Tongue (tissue), 2 donors: ENCODE data around the gene TAOK3. TPM values are rescaled to one million over a fixed set of nuclear protein-coding genes. Genes with fewer than 3 reads are reported as not detected.
"Not testable (repeated sequence)": the region's sequence is repeated elsewhere in the genome, so short reads cannot be mapped to it uniquely, and the experiment has no call there.

Experiments used
- DNase-seq: peaks from one replicate; pipeline ENCODE4 v3.0.0-alpha.2; 2015
- total RNA-seq: library from RNA; depleted of rRNA; stranded (reverse); fragments of >200 nt; gene quantifications from one replicate; pipeline ENCODE4 v1.2.3, GENCODE V29; 2014

Gene TAOK3
- total RNA-seq, 1 donor from 2014 or later = 28.9 TPM

DNA sequence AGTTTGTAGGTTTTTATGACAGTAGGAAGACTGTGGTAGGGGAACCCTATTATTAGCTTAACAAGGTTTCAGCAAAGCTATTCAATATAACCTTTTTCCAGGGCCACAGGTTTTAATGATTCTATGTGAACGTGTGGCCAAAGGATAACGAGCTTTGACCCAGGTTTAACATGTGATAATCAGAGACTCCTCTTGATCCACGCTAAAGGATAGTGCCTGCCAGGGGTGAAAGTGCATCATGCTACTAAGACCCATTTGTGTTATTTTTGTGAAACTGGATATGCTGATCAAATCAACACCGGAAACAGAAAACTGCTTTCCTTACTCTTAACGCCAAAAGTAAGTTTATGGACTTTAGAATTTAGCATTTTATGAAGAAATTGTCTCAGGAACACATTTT, 909 bp upstream of the TAOK3 start:
- DNase-seq = no peak

DNA sequence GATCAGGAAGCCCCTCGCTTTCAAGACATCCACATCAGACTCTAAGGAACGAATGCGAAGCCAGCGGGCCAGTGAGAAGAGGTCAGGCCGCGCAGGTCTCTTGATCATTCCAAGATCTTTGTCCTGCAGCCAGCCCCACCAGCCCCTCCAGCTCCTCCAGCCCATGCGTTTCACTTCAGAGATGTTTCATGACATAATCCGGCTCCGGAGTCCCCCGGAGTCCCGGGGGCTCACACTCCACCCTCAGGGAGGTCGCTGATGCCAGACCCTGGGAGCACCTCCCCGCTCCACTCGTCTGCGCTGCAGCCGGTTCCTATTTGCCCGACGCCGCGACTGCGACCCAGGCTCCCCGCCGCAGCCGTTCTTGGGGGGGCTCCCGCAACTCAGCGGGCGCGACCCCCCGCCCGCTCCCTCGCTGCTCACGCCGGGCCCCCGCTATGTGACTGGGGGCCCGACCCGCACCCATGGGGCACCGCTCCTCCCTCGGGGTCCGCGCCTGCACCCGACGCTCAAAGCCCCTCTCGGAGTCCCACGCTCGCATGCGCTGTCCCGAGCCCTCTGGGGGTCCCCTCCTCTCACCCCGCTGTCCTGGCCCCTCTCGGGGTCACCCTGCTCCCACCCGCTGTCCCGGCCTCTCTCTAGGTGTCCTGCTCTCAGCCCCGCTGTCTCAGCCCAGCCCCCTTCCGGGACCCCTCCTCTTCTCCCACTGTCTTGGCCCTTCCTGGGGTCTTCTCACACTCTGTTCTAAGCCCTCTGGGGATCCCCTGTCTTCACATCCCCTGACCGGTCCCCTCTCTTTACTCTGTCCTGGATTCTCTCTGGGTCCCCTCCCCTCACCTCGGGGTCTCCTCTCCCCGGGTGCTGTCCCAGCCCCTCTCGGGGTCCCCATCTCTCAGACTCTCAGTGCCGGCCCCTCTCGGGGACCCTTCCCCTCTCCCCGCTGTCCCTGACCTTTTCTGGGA, 1.1 kb downstream of the TAOK3 start:
- peak; percentile 15 for DNase-seq

DNA sequence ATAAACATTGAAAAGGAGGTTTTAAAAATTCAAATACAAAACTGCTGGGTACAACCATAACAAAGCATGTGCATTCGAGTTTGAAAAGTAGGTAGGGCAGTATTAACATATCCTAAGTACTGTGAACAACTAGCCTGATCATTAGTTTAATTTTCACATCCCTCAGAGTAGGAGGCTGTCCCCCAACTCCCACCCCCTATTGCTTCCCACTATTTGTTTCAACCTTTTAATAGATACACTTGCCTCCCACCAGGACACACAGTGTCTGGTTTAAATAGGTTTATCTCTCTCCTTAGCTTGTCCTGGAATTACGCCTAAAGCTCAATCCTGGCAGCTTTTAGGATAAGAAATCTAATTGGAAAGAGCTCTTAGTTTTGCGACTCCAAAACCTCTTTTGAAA, 2.1 kb downstream of the TAOK3 start:
- DNase-seq = no peak

DNA sequence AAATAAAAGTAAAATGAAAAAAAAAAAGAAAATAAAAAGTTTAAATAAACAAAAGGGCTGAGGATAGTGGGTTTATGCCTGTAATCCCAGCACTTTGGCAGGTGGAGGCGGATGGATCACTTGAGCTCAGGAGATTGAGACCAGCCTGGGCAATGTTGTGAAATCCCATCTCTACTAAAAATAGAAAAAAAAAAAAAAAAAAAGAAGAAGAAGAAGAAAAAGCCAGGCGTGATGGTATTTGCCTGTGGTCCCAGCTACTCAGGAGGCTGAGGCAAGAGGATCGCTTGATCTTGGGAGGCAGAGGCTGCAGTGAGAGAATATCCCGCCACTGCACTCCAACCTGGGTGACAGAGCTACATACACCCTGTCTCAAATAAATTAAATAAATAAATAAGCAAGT, 3.9 kb downstream of the TAOK3 start:
- no peak for DNase-seq

DNA sequence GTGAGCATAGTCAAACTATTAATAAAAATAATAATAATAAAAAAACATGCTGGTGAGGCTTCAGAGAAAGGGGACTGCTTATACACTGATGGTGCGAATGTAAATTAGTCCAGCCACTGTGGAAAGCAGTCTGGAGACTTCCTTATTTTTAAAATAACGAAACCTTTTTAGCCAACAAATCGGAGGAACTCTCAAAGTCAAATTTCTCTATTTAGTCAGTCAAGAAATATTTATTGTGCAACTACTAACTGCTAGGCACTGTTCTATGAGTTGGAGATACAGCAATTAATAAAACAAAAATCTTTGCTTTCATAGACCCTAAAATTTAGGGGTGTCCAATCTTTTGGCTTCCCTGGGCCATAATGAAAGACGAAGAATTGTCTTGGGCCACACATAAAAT, 10.8 kb downstream of the TAOK3 start:
- DNase-seq = no peak

DNA sequence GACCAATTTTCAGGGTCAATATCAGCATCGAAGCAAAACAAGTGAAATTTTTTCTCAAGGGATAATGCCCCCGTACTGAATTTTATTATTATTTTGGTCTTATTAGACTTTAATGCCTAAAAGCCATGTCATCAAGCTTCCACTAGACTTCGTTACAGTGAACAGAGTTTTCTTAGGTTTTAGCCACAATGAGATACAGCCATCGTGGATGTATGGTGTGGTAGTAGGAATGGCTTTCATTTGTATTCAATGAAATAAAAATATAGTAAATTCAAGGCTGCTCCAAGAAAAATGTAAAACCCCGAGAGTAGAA, 11.7 kb downstream of the TAOK3 start:
- no peak for DNase-seq

DNA sequence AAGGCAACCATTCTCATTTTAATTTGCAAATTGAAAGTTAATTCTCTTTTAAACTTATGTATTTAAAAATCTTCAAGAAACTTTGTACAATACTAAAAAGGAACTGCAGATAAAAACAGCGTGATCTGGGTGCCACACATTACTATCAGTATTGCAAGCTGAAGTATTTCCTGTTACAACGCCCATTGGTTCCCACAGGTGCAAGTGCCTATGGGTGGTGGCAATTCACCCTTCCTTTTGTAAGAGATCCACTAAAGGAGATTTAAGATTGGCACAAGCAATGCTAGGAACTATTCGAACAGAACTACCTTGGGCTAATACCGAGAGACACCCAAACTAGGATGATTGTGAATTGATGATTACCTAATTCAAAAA, 13.2 kb downstream of the TAOK3 start:
- DNase-seq = no peak

DNA sequence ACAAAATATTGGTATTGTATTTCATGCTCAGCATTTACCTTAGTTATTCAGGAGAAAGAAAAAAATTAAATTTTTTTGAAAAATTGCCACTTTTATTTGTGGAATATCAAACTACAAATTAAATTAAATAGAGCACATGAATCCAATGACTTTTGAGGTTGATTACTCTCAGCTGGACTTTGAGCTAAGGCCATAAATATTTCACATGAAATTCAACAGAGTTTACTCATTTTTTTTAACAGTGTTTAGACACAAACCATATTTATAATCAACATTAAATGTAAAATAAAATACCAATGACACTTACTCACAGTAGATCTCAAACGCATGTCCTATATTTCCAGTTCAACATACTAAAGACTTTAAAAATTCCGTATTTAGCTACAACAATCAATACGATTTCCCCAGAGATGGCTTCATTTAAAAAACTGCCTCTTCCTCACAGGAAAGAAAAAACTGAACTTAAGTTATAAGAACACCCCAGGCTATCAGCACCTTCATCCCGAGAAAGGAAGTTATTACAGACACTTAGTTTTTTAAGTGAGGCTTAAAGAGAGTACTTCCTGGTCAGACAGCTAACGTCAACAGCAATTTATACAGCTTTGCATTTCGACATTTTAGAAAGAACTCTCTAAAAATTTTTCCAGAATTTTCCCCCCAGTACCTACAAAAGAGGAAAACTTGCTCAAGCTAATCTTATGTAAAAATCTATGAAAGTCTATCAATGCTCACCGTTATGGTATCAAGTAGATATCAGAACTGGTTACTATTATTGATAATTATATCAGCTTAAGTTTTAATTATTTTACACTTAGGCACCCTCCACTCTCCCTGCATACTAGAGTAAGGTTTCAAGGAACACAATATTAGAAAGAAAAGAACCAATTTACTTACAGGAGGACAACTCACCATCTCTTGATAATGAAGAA, 13.8 kb downstream of the TAOK3 start:
- DNase-seq = no peak

DNA sequence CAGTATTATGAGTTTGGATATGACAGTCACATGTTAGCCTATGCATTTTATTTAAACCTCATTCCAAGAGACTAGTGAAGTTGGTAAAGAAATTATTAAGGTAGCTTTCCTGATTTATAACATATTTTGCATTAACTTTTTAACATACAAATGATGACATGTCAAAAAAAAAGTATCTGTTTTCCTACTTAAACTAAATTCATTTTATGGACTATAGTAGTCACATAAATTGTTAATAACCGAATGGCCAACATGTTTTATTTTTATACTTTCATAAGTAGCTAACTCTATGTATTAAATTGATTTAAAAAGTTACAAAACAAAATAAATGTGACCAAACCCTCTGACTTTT, 14.7 kb downstream of the TAOK3 start:
- DNase-seq = no peak

DNA sequence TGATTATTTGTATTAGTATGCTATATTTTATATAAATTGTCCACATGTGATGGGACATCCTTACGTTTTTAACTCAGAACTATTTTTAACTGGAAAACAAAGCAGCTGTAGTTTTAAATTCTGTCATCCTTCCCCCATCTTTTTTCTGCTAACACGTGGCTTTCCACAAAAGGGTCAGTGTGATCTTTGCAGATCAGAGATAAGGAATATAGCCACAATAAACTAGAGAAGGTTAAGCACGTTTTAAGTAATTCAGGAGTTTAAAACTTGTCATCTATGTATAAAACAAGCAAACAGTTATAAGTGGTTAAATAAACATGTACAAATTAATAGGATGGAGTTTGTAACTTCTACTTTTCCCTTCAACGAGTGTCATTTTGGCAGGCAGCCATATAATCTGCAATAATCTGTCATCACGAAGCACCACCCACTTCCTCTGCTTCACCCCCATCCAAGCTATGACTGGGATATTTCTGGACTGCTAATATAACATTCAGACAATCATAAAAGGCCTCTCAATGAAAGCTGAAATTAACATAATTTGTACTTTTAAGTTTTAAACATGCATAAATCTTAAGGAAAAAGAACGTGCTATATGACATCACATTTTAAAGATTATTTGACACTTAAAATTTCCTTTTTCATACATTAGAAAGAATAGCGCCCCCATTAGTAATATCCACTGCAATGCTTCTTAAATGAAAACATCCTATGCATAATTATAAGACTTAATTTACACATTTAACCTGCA, 15.3 kb downstream of the TAOK3 start:
- DNase-seq = peak; percentile 37

DNA sequence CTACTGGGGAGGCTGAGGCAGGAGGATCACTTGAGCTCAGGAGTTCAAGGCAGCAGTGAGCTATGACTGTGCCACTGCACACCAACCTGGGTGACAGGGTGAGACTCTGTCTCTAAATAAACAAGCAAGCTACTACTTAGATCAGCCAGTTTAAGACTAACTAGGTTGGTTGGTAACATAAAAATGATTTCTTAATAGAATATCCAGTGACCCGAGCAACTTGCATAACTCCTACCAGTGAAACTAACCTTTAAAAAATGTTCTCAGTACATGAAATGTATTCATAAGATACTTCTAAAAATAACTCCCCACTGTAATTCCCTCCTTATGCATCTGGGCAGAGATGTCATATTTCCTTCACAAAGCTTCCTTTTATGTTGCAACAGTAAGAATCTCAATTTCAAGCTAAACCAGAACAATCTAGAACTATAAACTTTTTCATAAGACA, 15.9 kb downstream of the TAOK3 start:
- peak; percentile 27 for DNase-seq

DNA sequence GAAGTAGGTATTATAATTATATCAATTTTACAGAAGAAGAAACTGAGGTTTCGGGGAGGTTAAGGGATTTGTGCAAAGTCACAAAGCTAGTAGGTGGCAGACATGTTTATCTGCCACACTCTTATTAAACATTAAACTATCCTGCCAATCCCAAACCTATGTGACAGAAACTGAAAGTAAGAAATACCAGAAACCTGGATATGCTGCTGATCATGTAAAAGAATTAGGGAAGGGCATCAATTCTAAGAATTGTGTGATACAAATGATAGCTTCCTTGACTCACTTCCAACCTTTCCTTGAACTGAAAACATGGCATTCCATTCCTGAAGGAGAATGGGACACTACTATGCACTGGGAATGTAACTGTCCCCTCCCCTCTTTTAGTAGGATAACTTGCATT, 16.9 kb downstream of the TAOK3 start:
- no peak for DNase-seq

DNA sequence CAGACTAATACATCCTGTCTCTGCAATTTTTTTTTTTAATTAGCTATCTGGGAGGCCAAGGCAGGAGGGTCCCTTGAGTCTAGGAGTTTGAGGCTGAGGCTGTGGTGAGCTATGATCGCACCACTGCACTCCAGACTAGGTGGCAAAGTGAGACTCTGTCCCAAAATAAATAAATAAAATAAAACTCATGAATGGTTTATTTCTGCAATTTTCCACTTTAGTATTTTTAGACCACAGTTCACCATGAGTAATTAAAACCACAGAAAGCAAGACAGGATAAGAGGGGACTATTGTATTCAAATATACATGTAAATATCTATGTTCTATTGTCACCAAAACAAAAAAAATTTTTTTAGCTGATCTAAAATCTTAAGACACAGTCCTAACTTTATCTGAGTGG, 17.8 kb downstream of the TAOK3 start:
- no peak for DNase-seq

DNA sequence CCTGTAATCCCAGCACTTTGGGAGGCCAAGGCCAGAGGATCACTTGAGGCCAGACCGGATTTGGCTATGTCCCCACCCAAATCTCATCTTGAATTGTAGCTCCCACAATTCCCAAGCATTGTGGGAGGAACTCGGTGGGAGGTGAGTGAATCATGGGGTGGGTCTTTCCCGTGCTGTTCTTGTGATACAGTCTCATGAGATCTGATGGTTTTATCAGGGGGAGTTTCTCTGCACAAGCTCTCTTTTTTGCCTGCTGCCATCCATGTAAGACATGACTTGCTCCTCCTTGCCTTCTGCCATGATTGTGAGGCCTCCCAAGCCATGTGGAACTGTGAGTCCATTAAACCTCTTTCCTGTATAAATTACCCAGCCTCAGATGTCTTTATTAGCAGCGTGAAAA, 18.2 kb downstream of the TAOK3 start:
- DNase-seq = not testable (repeated sequence)

DNA sequence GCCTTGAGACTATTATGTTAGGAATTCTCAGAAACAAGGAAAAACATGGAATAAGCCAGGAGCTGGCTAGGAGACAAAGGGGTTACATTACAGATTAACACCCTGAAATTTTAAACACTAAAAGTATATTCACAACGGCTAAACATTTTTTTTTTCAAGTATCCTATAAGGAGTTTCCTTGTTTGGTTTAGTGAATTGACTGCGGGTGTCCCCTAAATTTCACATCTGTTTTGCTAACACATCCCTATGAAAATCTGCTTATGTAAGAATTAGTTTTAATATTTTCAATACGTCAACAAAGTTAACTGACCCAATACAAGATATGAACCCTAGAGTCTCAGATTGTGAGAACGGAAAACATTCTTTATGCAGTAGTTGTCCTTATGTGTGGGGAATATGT, 19.0 kb downstream of the TAOK3 start:
- DNase-seq = no peak

DNA sequence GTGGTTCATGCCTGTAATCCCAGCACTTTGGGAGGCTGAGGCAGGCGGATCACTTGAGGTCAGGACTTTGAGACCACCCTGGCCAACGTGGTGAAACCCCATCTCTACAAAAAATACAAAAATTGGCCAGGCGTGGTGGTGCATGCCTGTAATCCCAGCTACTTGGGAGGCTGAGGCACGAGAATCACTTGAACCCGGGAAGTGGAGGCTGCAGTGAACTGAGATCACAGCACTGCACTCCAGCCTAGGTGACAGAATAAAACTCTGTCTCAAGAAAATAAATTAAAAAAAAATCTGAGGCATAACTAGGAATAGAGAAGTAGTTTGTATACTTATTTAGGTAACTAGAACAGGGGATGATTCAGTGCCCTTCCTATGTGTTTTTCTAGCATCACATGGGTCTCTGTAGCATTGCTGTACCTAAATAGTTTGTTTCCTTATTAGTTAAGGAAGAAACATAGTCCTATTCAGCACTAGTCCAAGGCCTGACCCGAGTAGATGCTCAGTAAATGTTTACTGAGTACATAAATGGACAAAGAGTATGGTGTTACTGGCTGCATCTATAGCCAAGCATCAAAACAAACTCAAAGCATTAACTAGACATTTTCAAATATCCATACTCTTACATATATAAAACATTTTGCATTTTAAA, 21.7 kb downstream of the TAOK3 start:
- DNase-seq = no peak

DNA sequence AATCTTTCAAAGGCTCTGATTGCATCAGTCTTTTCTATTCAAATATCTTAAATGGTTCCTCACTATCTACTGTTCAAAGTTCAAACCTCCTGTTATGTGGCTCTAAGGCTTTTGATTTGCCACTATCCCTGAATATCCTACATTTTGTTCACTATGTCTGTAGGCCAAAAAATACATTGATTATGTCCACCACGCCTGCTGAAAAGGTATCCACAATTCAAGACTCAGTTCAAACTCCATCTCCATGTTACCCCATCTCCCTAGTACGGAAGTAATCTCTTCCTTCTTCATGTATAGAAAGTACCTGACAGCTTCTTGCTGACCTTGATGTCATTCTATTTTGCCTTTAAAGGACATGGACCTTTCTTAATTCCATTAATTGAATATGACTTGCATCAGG, 24.8 kb downstream of the TAOK3 start:
- no peak for DNase-seq

DNA sequence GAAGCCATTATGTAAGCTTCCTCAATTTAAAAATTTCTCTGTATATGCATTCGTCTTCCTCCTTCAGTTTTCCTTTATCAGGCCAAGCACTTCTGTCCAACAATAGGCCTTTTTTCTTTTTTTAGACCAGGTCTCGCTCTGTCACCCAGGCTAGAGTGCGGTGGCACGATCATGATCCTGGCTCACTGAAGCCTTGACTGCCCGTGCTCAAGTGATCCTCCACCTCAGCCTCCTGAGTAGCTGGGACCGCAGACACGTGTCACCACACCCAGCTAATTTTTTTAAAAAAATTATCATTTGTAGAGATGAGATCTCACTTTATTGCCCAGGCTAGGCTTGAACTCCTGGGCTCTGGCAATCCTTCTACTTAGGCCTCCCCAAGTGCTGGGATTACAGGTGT, 25.8 kb downstream of the TAOK3 start:
- DNase-seq = no peak

DNA sequence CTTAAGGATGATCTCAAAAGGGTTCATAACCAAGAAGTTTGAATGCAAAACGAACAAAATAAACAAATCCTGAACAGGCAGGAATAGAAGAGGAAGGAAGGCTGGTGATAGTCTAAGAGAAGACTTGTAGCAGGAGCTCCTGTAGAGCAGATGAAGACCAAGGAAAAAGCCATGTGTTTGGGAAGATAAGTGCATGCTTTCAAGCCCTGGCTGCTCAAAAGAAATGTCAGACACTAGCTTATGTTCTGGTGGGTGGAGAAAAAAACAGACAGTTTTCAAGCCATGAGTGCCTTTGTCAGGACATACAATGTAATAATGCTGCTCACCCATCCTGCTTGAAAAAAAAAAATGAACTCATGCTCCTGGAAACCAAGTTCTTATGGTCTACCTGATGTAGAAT, 27.4 kb downstream of the TAOK3 start:
- DNase-seq = no peak

DNA sequence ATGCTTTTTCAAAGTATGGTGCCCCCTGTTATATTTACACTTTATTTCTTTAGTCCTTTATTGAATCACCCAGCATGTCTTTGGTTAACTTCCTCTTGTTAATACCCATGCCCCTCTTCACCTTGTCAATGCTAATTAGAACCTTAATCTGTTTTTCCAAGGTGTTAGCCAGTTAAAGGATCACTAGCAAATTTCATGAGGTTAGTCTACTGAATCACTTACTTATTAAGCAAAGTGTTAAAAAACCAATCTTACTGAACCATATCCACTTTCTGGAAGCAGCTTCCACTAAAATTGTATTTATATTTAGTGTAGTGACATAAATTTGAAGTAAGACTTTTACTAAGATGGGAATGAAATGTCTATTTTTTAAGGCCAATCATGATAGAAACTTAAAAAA, 27.9 kb downstream of the TAOK3 start:
- no peak for DNase-seq

DNA sequence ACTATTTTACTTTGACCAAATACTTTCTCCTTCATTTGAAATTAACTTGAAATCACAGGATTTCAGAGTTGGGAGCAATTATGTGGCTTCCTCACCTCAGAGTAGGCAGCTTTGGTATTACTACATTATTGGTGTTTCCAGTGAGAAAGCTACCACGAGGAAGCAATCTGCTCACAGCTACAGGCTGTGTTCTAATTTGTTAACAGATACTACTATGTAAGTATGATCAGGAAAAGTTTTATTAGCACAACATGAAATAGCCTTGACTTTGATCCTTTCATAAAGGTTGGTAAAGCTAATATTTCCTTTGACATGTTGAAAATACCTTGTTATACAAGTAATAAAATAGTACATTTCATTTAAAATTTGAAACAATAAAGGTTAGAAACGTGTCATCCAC, 30.6 kb downstream of the TAOK3 start:
- no peak for DNase-seq

DNA sequence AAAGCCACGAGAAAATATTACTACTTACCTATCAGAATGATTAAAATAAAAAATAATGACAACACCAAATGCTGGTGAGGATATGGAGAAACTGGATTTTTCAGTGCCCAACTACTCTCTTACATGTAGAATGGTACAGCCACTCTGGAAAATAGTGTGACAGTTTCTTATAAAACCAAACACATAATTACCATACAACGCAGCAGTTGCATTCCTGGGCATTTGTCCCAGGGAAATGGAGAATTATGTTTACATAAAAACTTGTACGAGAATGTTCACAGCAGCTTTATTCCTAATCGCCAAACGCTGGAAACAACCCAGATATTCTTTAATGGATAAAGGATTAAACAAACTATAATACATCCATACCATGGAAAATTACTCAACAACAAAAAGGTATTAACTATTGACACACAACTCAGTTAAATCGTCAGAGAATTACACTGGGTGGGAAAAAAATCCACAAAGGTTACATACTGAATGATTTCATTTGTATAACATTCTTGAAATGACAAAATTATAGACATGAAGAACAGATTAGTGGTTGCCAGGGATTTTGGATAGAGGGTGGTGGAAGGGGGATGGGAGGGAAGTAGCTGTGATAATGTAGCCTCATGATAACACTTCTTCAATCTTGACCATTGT, 35.4 kb downstream of the TAOK3 start:
- peak; percentile 76 for DNase-seq
